Measurements from ENCODE around the gene MBLAC1. TPM values are rescaled to one million over a fixed set of nuclear protein-coding genes. Genes with fewer than 3 reads are reported as not detected.
A peak's percentile ranks its signal among the peaks of the same experiment; 100 is the strongest.

MBLAC1 gene
- total RNA-seq, 1 experiment from 2014 or later, result 3.5 TPM

GRCh38 chr7:100160067-100160466, 33.3 kb downstream of the MBLAC1 start:
- H3K27ac Mint-ChIP-seq, result no peak overlapping the region
- TF ChIP-seq TP53 (CRISPR knock-in tag; IDR thresholded peaks at IDR 0.05), result no peak
- no peak for TF ChIP-seq ZNF396 (CRISPR knock-in tag; IDR thresholded peaks at IDR 0.05; ENCODE audit: borderline replicate concordance)
- TF ChIP-seq ZNF423 (CRISPR knock-in tag; IDR thresholded peaks at IDR 0.05), result no peak
- TF ChIP-seq SMAD4 (CRISPR knock-in tag; IDR thresholded peaks at IDR 0.05), result no peak
- no peak for TF ChIP-seq ESRRA (CRISPR knock-in tag; IDR thresholded peaks at IDR 0.05; ENCODE audit: borderline replicate concordance)
- TF ChIP-seq CDX4 (CRISPR knock-in tag; IDR thresholded peaks at IDR 0.05; ENCODE audit: borderline replicate concordance), result no peak
- H3K4me3 Mint-ChIP-seq, result no peak overlapping the region
- no peaks in the 10 kb centered on the region for H3K9me3 Mint-ChIP-seq
- H3K36me3 Mint-ChIP-seq, result peaks cover 10% of the 10 kb centered on the region
- CTCF ChIA-PET, result interaction anchor here (1.1 to 2.5 kb wide), 3 partner anchors 9 to 57 kb away, joined by 4 to 14 read pairs (median 7); partner anchors contain the start of gene GAL3ST4
- peaks cover 29% of the 10 kb centered on the region for H3K4me1 Mint-ChIP-seq
- H3K27me3 Mint-ChIP-seq (ENCODE audit: low read depth), result no peaks in the 10 kb centered on the region
- no peak for DNase-seq (ENCODE audit: low spot score)
- no peak for ATAC-seq
- POLR2A ChIA-PET, result interaction anchor here (1.3 kb wide), 1 partner anchor 8 kb away, joined by 5 read pairs; the partner anchor contains the start of gene GAL3ST4

- DNase-seq (ENCODE audit: low spot score) (no peak), ATAC-seq (peak; percentile 11)
- Mint-ChIP-seq H3K4me3 (no peak overlapping the region), H3K27ac (no peak overlapping the region), H3K36me3 (no peaks in the 10 kb centered on the region), H3K4me1 (peaks cover 36% of the 10 kb centered on the region), H3K27me3 (ENCODE audit: low read depth) (peaks cover 26% of the 10 kb centered on the region), H3K9me3 (no peaks in the 10 kb centered on the region)
- ChIA-PET CTCF (interaction anchor here (1.2 kb wide), 1 partner anchor 14 kb away, joined by 4 read pairs; the partner anchor contains the start of genes GPC2 and STAG3), POLR2A (interaction anchor here (0.7 kb wide), 2 partner anchors 62 to 245 kb away, joined by 4 to 6 read pairs; partner anchors contain the start of genes AP4M1 and MCM7)
- TF ChIP-seq USF2 (CRISPR knock-in tag; IDR thresholded peaks at IDR 0.05), result peak; percentile 66; the same call in 1 of the 2 replicates
- TF ChIP-seq ZNF423 (CRISPR knock-in tag; IDR thresholded peaks at IDR 0.05), result no peak
- TF ChIP-seq USF1 (CRISPR knock-in tag; IDR thresholded peaks at IDR 0.05), result peak; percentile 59
- TF ChIP-seq ZNF281 (CRISPR knock-in tag; IDR thresholded peaks at IDR 0.05), result no peak
Measured at GRCh38 chr7:100163006-100163531, 36.3 kb downstream of the MBLAC1 start.

- no peak overlapping the region for H3K4me3 Mint-ChIP-seq
- no peaks in the 10 kb centered on the region for H3K9me3 Mint-ChIP-seq
- POLR2A ChIA-PET, result interaction anchor here (0.7 kb wide), 2 partner anchors 62 to 244 kb away, joined by 4 to 6 read pairs; partner anchors contain the start of genes AP4M1 and MCM7
- CTCF ChIA-PET, result interaction anchor here (0.5 to 1.2 kb wide), 2 partner anchors 11 to 14 kb away, joined by 3 to 4 read pairs; partner anchors contain the start of genes GPC2 and STAG3
- H3K27ac Mint-ChIP-seq, result peak overlapping the region; percentile 16; the same call in 1 of the 2 replicates
- DNase-seq (ENCODE audit: low spot score), result no peak
- H3K4me1 Mint-ChIP-seq, result peaks cover 42% of the 10 kb centered on the region
- ATAC-seq, result no peak
- H3K36me3 Mint-ChIP-seq, result no peaks in the 10 kb centered on the region
- H3K27me3 Mint-ChIP-seq (ENCODE audit: low read depth), result peaks cover 28% of the 10 kb centered on the region
- no peak for TF ChIP-seq NFE2L1 (CRISPR knock-in tag; IDR thresholded peaks at IDR 0.05)
- no peak for TF ChIP-seq HMGA2 (CRISPR knock-in tag; IDR thresholded peaks at IDR 0.05)
- TF ChIP-seq ZNF671 (CRISPR knock-in tag; IDR thresholded peaks at IDR 0.05), result no peak
- TF ChIP-seq ESRRA (CRISPR knock-in tag; IDR thresholded peaks at IDR 0.05; ENCODE audit: borderline replicate concordance), result no peak
- TF ChIP-seq ZNF532 (CRISPR knock-in tag; IDR thresholded peaks at IDR 0.05; ENCODE audit: borderline replicate concordance), result no peak
- TF ChIP-seq ARID4B (CRISPR knock-in tag; IDR thresholded peaks at IDR 0.05; ENCODE audit: borderline replicate concordance), result no peak
Measured at GRCh38 chr7:100163871-100164270, 37.1 kb downstream of the MBLAC1 start.
